Psoas muscle (tissue), 8 donors: Measurements from ENCODE around the gene KCNMA1. TPM values are rescaled to one million over a fixed set of nuclear protein-coding genes. Genes with fewer than 3 reads are reported as not detected.
A peak's percentile ranks its signal among the peaks of the same experiment; 100 is the strongest.

Experiments used
- ATAC-seq, 4 donors: fragments of 200-7000 bp; cut with Tn5 transposase; one replicate each; pipeline ENCODE4 v1.9.1; 2020; ENCODE audit warnings: moderate library complexity in 3 of 4, mild to moderate bottlenecking in 2 of 4
- DNase-seq, 2 donors: peaks; one replicate each; pipeline ENCODE4 v3.0.0-alpha.2; 2020
- H3K27ac ChIP-seq: fragments of 200-600 bp; one replicate; pipeline ENCODE4 v1.8.0; 2022
- H3K27me3 ChIP-seq, 3 donors: fragments of 200-600 bp in 1 of 3; one replicate each; pipeline versions ENCODE4 v1.6.1 to v1.8.0; 2013 to 2022; ENCODE audit warnings: low read length in 2 of 3, mild to moderate bottlenecking in 2 of 3, moderate library complexity in 1 of 3; ENCODE audit not compliant: insufficient read depth in 3 of 3
- H3K36me3 ChIP-seq, 2 donors: fragments of 200-600 bp in 1 of 2; one replicate each; pipeline versions ENCODE4 v1.6.1 to v1.8.0; 2013 to 2022; ENCODE audit warnings: low read depth in 1 of 2, mild to moderate bottlenecking in 1 of 2, moderate library complexity in 1 of 2; ENCODE audit not compliant: insufficient read depth in 1 of 2
- H3K4me1 ChIP-seq: fragments of 200-600 bp; one replicate; pipeline ENCODE4 v1.8.0; 2022
- H3K4me3 ChIP-seq: fragments of 200-600 bp; one replicate; pipeline ENCODE4 v1.8.0; 2022; ENCODE audit warnings: mild to moderate bottlenecking
- H3K9me3 ChIP-seq: fragments of 200-600 bp; one replicate; pipeline ENCODE4 v1.8.0; 2022
- CTCF ChIP-seq: fragments of 200-600 bp; IDR thresholded peaks from one replicate; pipeline ENCODE4 v1.8.0; 2022; ENCODE audit warnings: antibody characterized with exemption
- WGBS, 3 donors: extraction: QIAGEN DNeasy Blood & Tissue Kit; methylation state at CpG; one replicate each; pipeline versions ENCODE4 v1.1.6 to v1.1.7; 2013; 5-methylcytosine and 5-hydroxymethylcytosine counted together
- intact Hi-C, 2 donors: fragments of 100-400 bp; cut with DNase I; formaldehyde crosslinking; loops; one replicate each; pipeline versions ENCODE4 v1.11.0 to v1.14.2; 2022
- polyA plus RNA-seq, 3 donors: library from polyadenylated mRNA; stranded (reverse); fragments of 200-250 nt; gene quantifications; one replicate each; pipeline ENCODE4 v1.2.3, GENCODE V29; 2013
- total RNA-seq, 4 donors: library from RNA; stranded (reverse); fragmentation: NEBNext Ultra II Directional in 2 of 4; extraction: Animal tissue kit (Norgen Biotek cat#: 25700) in 2 of 4; gene quantifications; one replicate each; pipeline versions ENCODE4 v1.2.1 to v1.2.4, GENCODE V29; 2021 to 2023
- donor health status: healthy with polysubstance abuse.
- donor health status: DM: no; HTN: no; CAD: no; lungs with moderate emphysema.
- donor health status: Bipolar disorder and iron deficiency.
- donor health status: healthy.
- donor health status: DM: yes; HTN: yes; CAD: no.
- donor health status: DM: no; HTN: no; CAD: no.
- donor health status: DM: no; HTN: no; CAD: no.
- donor health status: DM: yes; HTN: yes; CAD: no.

KCNMA1 gene
- total and polyA plus RNA-seq, 7 donors = 7.9 to 53.0 (median 41.9) TPM

GRCh38 chr10:77634939-77635338 is 2.7 kb downstream of the KCNMA1 start:
- H3K27ac ChIP-seq = no peak overlapping the region

GRCh38 chr10:77633376-77633775 is 4.2 kb downstream of the KCNMA1 start:
- 61 to 84% (median 67%) methylated on average over 7 of the region's 7 CpGs for WGBS, 3 donors

More at GRCh38 chr10:77634939-77635338, 2.7 kb downstream of the KCNMA1 start:
- no peaks in the 10 kb centered on the region for H3K9me3 ChIP-seq
- DNase-seq = no peak
- no peak for TF ChIP-seq CTCF
- 77 to 87% (median 79%) methylated on average over 4 of the region's 4 CpGs for WGBS, 3 donors
- H3K27me3 ChIP-seq = peaks cover 0 to 17% (median 0%) of the 10 kb centered on the region in 3 donors
- intact Hi-C loops = loop anchor here in 1 of 2 donors (5.0 kb wide), 1 partner anchor 43 kb away; no protein-coding TSS in a partner anchor
- H3K4me3 ChIP-seq = no peak overlapping the region
- no peak for ATAC-seq
- peaks cover 14% of the 10 kb centered on the region for H3K4me1 ChIP-seq
- no peaks in the 10 kb centered on the region for H3K36me3 ChIP-seq

GRCh38 chr10:77631241-77631640 is 6.4 kb downstream of the KCNMA1 start:
- Histone ChIP-seq H3K27ac (no peak overlapping the region), H3K4me1 (peaks cover 25% of the 10 kb centered on the region), H3K27me3 (peaks cover 0 to 7% (median 0%) of the 10 kb centered on the region in 3 donors), H3K9me3 (no peaks in the 10 kb centered on the region), H3K36me3 (no peaks in the 10 kb centered on the region), H3K4me3 (no peak overlapping the region)
- 37 to 69% (median 50%) methylated on average over 7 of the region's 7 CpGs for WGBS, 3 donors
- DNase-seq = no peak
- intact Hi-C loops = no loop called here
- peak in 3 of 4 donors; percentile 51 to 72 (median 70) for ATAC-seq
- TF ChIP-seq CTCF = no peak

More at GRCh38 chr10:77633376-77633775, 4.2 kb downstream of the KCNMA1 start:
- peaks cover 28% of the 10 kb centered on the region for H3K4me1 ChIP-seq
- no peak for TF ChIP-seq CTCF
- H3K4me3 ChIP-seq = no peak overlapping the region
- ATAC-seq (no peak), DNase-seq (no peak)
- H3K27ac ChIP-seq = no peak overlapping the region
- peaks cover 0 to 17% (median 0%) of the 10 kb centered on the region in 3 donors for H3K27me3 ChIP-seq
- H3K9me3 ChIP-seq = no peaks in the 10 kb centered on the region
- intact Hi-C loops = no loop called here
- no peaks in the 10 kb centered on the region for H3K36me3 ChIP-seq

GRCh38 chr10:77630507-77630848 is 7.1 kb downstream of the KCNMA1 start:
- no peaks in the 10 kb centered on the region for H3K9me3 ChIP-seq
- TF ChIP-seq CTCF = no peak
- ATAC-seq (no peak), DNase-seq (no peak)
- H3K4me1 ChIP-seq = peaks cover 22% of the 10 kb centered on the region
- H3K27me3 ChIP-seq = no peaks in the 10 kb centered on the region
- H3K27ac ChIP-seq = no peak overlapping the region
- no peak overlapping the region for H3K4me3 ChIP-seq
- H3K36me3 ChIP-seq = no peaks in the 10 kb centered on the region
- WGBS, 3 donors = 69 to 81% (median 75%) methylated on average over 5 of the region's 5 CpGs
- intact Hi-C loops = no loop called here
